Ramos (cell line): Measurements from ENCODE around the gene USP12.
"Not testable (repeated sequence)": the region's sequence is repeated elsewhere in the genome, so short reads cannot be mapped to it uniquely, and the experiment has no call there.

Experiments
- in situ Hi-C: fragments of 300-500 bp; cut with MboI; formaldehyde crosslinking; loops from one replicate; pipeline ENCODE4 v1.14.3; 2022; ENCODE audit warnings: low sequenced_read_pairs; ENCODE audit not compliant: unreplicated experiment

The USP12 gene

GRCh38 chr13:27159806-27160563 is 11.6 kb downstream of the USP12 start:
- in situ Hi-C loops = no loop called here

GRCh38 chr13:27158335-27158734 is 13.3 kb downstream of the USP12 start:
- in situ Hi-C loops = no loop called here

- in situ Hi-C loops = no loop called here
Observed at GRCh38 chr13:27151798-27152599, 19.6 kb downstream of the USP12 start.

- in situ Hi-C loops = no loop called here
Observed at GRCh38 chr13:27149702-27150101, 21.9 kb downstream of the USP12 start.

GRCh38 chr13:27148900-27149299 is 22.7 kb downstream of the USP12 start:
- in situ Hi-C loops = no loop called here

- in situ Hi-C loops = no loop called here
Observed at GRCh38 chr13:27147530-27148170, 24.0 kb downstream of the USP12 start.

GRCh38 chr13:27141746-27142145 is 29.9 kb downstream of the USP12 start:
- in situ Hi-C loops = no loop called here

- in situ Hi-C loops = not testable (repeated sequence)
Observed at GRCh38 chr13:27141159-27141558, 30.5 kb downstream of the USP12 start.

GRCh38 chr13:27140060-27140459 is 31.6 kb downstream of the USP12 start:
- in situ Hi-C loops = no loop called here

- in situ Hi-C loops = no loop called here
Observed at GRCh38 chr13:27139565-27139964, 32.0 kb downstream of the USP12 start.

- in situ Hi-C loops = no loop called here
Observed at GRCh38 chr13:27138457-27139093, 33.0 kb downstream of the USP12 start.

- in situ Hi-C loops = no loop called here
Observed at GRCh38 chr13:27137759-27138158, 33.9 kb downstream of the USP12 start.

GRCh38 chr13:27135023-27135422 is 36.6 kb downstream of the USP12 start:
- in situ Hi-C loops = no loop called here

GRCh38 chr13:27133889-27134288 is 37.7 kb downstream of the USP12 start:
- in situ Hi-C loops = no loop called here

- in situ Hi-C loops = no loop called here
Observed at GRCh38 chr13:27132538-27132937, 39.1 kb downstream of the USP12 start.

- in situ Hi-C loops = no loop called here
Observed at GRCh38 chr13:27131906-27132305, 39.7 kb downstream of the USP12 start.

GRCh38 chr13:27130979-27131623 is 40.5 kb downstream of the USP12 start:
- in situ Hi-C loops = no loop called here

- in situ Hi-C loops = no loop called here
Observed at GRCh38 chr13:27130223-27130978, 41.2 kb downstream of the USP12 start.

- in situ Hi-C loops = no loop called here
Observed at GRCh38 chr13:27128825-27129627, 42.6 kb downstream of the USP12 start.
